ENCODE results near the gene PRRT3.

The PRRT3 gene

DNA sequence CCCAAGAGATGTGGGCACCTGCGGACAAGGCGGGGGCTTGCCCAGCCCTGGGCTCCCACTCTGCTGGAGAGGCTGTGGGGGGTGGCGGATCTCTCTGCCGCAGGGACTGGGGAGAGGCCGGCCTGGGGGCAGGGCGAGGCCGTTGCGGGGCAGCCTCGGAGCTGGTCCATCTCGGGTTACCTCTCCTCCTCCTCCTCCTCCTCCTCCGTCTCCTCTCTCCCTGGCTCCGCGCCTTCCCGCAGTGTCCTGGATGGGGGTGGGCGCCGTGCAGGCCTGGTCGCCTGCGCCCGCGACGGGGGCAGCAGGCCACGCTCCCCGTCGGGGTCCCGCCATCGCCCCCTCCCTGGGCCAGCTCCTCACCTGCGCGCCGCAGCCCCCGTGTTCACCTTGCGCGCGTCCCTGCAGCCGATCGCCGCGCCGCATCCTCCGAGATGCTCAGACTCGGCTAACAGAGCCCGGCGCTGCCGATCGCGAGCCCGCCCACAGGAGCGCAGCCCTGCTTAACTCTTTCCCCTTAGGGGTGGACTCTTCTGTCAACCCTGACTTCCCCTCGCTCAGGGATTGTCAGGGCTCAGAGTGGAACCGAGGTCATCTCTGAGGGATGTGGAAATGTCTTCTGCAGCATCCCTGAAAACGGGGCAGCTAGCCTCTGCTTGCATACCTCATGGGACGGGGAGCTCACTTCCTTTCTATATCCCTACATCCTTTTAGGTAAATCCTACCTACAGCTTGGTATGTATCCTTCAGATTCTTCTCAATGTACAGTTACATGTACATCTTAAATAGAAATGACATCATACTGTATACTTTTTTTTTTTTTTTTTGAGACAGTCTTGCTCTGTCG lies at the start of gene PRRT3:
Gene PRRT3 (minus strand): TSS at position 447 of the 844 bp plus-strand sequence. CDS start 2,293 bp downstream, outside the sequence.
- DNase-seq, result peak; percentile 72

GRCh38 chr3:10000686-10001085 lies 48.5 kb upstream of the PRRT3 start:
- no peak for DNase-seq

DNA sequence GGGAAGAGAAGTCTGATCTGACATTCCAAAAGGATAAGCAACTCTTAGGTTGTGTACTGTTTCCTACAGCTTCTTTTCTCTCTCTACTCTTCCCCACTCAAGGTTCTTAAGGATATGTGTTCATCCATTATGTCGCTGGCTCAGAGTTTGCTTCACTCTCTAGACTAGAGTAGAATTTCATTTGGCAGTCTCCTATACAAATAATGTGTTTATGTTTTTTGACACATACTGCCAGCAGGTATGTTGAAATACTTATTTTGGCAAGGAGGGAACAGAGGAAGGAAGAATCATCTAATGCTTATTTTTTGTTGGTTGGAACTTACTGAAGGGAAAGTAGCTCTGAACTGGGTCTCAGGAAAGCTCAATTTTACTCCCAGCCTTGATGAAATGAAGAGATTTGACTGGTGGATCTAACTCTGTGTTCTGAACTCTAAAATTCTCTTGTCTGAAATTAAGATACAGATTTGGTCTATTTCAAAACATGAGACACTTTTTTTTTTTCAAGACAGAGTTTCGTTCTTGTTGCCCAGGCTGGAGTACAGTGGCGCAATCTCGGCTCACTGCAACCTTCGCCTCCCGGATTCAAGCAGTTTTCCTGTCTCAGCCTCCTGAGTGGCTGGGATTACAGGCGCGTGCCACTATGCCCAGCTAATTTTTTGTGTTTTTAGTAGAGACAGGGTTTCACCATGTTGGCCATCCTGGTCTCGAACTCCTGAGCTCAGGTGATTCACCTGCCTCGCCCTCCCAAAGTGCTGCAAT lies 42.1 kb upstream of the PRRT3 start:
- DNase-seq, result no peak

GRCh38 chr3:9986230-9986725 lies 34.1 kb upstream of the PRRT3 start:
- DNase-seq, result no peak

DNA sequence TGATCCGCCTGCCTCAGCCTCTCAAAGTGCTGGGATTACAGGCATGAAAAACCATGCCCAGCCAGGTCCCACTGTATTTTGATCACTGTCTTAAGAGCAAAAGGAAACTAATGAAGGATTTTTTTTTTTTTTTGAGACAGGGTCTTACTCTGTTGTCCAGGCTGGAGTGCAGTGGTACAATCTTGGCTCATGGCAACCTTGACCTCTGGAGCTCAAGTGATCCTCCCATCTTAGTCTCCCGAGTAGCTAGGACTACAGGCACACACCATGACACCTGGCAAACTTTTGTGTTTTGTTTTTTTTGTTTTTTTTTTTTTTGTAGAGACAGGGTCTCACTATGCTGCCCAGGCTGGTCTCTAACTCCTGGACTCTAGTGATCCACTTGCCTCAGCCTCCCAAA lies 28.0 kb upstream of the PRRT3 start:
- DNase-seq, result no peak

- no peak for DNase-seq
Measured at GRCh38 chr3:9978710-9979305, 26.6 kb upstream of the PRRT3 start.

GRCh38 chr3:9976721-9977709 lies 24.8 kb upstream of the PRRT3 start:
- DNase-seq, result no peak

- no peak for DNase-seq
Measured at GRCh38 chr3:9970020-9970652, 17.9 kb upstream of the PRRT3 start.

GRCh38 chr3:9969632-9970019 lies 17.4 kb upstream of the PRRT3 start:
- no peak for DNase-seq

DNA sequence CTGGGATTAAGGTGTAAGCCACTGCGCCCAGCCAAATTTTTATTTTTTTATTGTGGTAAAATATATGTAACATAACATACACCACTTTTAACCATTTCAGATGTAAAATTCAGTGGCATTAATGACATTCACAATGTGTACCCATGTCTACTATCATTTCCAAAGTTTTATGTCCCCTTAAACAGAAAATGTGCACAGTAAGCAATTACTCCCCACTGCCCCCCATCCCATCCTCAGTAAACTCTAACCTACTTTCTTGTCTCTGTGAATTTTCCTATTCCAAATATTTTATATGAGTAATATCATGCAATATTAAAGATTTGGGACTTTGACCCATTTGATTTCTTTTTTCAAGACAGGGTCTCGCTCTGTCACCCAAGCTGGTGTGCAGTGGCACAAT lies 14.6 kb upstream of the PRRT3 start:
- no peak for DNase-seq

DNA sequence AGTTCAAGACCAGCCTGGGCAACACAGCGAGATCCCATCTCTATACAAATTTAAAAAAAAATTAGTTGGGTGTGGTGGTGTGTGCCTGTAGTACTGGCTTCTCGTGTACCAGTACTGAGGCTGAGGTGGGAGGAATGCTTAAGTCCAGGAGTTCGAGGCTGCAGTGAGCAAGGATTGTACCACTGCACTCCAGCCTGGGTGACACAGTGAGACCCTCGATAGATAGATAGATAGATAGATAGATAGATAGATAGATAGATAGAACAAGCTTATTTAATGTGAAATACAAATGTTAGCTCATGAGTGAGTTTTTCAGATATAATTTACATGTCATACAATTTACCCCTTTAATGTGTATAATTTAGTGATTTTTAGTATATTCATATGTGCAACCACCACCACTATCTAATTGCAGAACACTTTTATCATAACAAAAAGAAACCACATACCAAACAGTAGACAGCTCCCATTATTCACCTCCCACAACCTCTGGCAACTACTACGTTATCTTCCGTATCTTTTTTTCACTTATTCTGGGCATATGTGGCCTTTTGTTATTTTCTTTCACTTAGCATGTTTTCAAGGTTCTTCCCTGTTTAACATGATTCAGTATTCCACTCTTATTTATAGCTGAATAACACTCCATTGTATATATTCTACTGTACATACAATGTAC lies 13.1 kb upstream of the PRRT3 start:
- no peak for DNase-seq

GRCh38 chr3:9957214-9957613 lies 5.0 kb upstream of the PRRT3 start:
- DNase-seq, result no peak

DNA sequence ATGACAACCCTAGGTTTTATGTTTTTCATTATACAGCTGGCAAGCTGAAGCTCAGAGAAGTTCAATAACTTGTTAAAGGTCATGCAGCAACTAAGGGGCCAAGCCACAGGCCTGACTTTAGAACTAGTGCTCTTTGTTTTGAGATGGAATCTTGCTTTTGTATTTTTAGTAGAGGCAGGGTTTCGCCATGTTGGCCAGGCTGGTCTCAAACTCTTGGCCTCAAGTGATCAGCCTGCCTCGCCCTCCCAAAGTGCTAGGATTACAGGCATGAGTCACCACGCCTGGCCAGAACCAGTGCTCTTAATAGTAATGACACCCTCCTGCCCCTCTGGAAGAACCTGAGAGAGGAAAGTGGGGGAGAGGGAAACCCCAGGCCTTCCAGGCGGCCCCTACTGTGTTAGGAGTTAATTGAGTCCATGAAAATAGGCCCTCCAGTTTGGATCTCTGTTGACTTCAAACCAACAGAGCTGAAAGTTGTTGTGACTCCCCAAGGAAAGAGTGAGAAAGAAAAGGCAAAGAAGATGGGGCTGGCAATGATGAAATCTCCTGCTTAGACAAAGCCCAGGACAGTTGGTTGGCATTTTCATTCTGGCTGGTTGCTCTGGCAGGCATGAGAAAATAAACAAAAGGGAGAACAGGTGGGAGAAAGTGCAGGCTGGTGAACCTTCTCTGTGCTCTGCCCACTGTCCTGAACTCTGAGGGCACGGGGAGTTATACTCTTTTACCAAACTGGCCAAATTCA lies 3.6 kb upstream of the PRRT3 start:
- no peak for DNase-seq

GRCh38 chr3:9955067-9955502 lies 2.9 kb upstream of the PRRT3 start:
- no peak for DNase-seq

DNA sequence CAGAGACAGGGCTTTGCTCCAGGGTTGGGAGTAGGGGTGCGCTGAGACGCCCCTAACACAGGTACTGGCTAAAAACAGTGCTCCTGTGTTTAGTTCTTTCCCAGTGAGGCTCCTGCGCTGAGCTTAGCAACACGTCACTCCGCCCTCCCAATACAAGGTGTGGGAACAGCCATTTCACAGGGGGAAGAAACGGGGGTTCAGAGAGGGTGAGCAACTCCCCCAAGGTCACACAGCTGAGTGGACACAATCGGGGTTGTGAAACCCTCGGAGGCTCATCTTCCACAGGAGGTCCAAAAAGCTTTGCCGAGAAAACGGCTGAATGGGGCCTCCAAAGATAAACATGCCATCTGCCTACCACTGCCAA lies 628 bp downstream of the PRRT3 start:
- DNase-seq, result no peak

DNA sequence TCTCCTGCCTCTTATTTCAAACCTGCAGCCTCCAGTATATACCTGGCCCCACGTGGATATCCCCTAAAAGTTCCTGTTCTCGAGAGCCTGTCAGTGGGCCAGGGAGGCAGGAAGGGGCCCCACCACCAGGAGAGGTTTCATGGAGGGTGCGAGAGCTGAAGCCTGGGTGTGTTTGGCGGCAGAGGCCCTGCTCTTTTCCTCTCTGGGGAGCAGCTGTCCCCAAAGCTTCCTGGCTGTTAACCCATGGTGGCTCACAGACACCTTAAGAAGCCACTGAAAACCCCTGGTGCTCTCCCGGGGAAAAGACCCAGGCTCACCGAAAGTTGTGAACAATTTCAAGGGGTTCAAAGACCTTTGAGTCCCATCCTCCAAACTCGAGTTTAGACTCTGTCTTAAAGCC lies 1.1 kb downstream of the PRRT3 start:
- DNase-seq, result no peak

DNA sequence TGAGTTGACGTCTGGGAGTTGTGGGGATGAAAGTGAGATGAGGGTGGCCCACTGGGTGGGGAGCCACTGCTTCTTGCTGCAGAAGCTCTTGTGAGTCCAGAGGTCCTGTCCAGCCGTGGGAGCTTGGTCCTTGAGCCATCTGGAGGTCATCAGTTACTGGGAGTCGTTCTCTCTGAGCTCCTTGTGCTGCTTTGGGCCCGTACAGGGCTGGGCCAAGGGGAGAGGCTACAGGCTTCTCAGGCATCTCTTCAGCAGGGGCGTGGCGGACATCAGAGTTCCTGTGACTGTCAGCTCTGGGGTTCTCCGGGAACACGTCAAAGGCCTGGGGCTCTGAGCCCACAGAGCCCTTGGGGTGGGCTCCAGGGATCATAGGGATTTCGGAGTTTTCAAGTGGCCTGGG lies 2.6 kb downstream of the PRRT3 start:
- DNase-seq, result no peak

DNA sequence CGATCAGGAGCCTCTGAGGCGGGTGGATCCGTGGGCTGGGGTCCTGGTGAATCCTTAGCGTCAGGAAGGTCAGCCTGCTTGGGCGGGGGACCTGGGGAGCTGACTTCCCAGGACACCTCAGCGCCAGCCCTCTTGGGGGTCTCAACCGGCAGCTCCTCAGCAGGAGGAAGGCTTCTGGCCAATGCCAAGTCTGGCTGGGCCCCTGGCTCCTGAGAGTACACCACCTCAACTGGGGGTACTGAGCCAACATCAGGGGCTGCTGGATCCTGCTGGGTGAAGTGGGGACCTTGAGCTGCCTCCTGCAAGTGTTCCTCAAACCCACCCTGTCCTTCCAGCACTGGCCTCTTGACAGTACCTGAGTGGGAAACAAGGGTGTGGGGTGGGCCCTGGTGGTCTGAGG lies 3.1 kb downstream of the PRRT3 start:
- DNase-seq, result no peak

DNA sequence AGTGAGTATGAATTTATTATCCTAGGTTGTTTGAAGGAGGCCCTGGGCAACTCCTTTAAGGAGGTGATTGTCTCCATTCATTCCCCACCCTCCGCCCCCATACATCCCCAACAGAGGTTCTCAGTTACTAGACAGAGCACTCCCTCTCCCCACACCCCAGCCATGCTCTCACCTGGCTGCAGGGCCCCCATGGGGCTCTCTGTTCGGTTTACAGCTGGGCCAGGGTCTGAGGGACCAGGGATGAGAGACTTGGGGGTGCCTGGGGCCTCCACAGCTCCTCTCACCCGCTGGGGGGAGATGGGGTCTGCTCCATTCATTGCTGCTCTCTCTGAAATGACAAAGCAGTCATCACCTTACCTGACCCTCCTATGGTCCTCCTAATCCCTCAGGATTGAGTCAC lies 3.6 kb downstream of the PRRT3 start:
- no peak for DNase-seq
